Stimulated activated CD8-positive, alpha-beta memory T cell treated with anti-CD3 and anti-CD28 coated beads, Interleukin-12 subunit alpha, Interleukin-12 subunit beta, amount 100 ng/mL, for 4 hours (primary cell): Measurements from ENCODE around the gene TUBA1C.

ENCODE experiments used
- DNase-seq: peaks from one replicate; pipeline ENCODE4 v3.0.0-alpha.2; 2020; ENCODE audit warnings: low read depth

The TUBA1C gene

DNA sequence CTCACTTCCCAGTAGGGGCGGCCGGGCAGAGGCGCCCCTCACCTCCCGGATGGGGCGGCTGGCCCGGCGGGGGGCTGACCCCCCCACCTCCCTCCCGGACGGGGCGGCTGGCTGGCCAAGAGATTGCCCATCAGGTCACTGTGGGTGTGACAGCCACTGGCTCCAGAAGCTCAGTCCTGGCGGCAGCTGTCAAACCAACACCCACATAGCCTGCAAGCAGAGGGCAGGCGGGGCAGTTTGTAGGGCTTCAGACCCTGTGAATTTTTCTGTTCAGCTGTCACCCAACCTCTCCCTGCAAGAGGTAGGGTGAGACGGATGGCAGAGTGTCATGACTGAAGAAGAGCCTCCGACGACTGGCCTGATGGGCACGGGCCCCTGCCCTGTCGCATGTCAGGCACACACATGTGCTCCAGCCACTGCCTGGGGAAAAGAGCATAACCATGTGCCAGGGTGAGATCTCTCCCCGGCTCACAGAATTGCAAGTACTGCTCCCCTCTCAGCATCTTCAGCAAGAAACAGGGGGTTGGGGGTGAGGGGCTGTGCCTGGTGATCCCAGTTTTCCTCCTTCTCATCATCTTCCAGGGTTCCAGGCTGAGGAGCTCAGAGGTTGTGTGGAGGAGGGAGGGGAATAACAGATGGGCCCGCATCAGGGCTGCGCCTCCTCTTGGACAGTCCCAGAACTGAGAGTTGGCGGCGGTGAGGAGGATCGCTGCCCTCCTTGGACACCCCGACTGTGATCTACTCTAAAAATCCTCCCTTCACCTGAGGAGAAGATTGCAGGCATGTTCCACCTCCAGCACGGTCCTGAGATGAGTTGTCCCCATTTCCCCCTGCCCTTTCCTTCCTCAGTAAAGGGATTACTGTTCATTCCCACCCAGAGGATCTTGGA lies 18.9 kb downstream of the TUBA1C start:
- DNase-seq = no peak

DNA sequence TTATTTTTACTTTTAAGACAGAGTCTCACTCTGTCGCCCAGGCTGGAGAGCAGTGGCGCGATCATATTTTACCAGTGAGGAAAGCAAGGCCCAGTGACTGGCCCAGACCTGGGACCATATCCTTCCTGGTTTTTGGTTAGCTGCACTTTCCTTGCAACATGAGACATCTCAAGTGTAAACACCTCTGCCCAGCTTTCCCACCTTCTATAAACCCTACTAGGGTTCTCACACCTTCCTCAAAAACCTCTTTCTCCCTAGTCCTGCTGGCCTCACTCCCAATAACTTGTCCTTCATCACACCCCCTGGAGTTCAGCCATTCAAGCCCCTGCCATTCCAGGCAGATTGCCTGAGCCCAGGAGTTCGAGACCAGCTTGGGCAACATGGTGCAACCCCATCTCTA lies 19.8 kb downstream of the TUBA1C start:
- no peak for DNase-seq

DNA sequence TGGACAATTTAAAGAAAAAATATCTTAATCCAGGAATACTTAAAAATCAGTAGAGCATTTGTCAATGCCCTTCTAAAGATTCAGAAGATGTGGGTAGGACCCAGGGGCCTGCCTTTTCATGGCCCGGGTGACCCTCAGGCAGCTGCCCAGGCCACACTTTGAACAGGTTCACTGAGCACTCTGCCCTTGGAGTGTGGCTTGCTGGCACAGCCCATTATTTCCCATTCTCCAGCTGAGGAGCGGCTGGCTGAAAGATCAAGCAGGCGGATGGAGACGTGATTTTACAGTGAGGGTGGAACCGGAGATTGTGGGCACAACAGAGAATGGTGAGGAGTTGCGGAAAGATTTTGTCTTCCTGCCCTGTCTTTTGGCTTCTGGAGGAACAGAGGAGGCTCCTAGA lies 23.0 kb downstream of the TUBA1C start:
- DNase-seq = no peak

DNA sequence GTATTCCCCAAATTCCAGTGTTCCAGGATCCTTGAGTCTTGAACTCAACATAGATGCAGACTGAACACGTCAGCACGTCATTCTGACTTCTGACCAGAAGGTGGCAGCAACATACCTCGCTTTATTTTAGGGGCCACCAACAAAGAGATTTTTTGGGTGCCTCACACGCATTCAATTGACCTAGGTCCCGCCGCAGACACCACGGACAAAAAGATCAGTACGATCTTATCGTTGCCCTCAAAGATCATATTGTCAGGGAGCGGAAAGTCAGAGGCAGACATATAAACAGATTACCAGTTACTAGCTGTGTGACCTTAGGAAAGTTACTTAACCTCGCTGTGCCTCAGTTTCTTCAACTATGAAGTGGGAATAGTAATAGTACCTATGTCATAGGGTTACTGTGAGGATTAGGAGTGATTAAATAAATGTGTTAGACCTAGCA lies 23.6 kb downstream of the TUBA1C start:
- DNase-seq = peak; percentile 36

DNA sequence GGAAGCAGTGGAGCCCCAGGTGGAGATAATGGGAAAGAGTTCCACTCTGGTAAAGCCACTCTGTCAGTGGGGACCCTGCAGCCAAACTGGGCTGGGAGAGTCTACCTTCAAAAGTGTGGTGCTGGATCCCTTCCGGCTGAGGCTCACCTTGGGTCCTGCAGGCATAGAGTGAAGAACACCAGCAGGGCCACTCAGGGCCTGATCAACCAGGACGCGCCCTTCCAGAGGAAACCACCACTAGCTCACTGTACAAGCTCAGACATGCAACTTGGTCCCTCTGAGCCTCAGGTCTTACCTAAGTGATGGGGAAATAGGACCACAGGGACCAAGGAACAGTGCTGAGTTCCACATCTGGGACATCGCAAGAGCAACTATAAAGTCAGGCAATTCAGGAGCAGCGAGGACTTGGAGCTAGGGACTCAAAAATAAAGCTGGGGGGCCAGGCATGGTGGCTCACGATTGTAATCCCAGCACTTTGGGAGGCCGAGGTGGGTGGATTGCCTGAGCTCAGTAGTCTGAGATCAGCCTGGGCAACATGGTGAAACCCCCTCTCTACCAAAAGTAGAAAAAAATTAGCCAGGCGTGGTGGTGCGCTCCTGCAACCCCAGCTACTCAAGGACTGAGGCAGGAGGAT lies 24.2 kb downstream of the TUBA1C start:
- DNase-seq = no peak

DNA sequence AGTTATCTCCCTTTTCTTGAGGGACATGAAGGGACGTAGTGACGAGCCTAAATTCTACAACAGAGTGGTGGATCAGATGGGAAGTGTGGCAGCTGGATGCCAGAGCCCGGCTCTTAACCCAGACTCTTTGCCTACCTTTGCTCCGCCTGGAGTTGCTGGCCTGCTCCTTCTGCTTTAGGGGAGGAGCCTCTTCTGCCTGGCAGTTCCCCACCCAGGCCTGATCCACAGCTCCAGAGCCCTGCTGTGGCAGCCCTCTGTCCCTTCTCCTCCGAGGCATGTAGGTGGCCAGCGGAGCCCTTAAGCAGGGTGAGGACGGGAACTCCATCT lies 27.8 kb downstream of the TUBA1C start:
- DNase-seq = no peak

DNA sequence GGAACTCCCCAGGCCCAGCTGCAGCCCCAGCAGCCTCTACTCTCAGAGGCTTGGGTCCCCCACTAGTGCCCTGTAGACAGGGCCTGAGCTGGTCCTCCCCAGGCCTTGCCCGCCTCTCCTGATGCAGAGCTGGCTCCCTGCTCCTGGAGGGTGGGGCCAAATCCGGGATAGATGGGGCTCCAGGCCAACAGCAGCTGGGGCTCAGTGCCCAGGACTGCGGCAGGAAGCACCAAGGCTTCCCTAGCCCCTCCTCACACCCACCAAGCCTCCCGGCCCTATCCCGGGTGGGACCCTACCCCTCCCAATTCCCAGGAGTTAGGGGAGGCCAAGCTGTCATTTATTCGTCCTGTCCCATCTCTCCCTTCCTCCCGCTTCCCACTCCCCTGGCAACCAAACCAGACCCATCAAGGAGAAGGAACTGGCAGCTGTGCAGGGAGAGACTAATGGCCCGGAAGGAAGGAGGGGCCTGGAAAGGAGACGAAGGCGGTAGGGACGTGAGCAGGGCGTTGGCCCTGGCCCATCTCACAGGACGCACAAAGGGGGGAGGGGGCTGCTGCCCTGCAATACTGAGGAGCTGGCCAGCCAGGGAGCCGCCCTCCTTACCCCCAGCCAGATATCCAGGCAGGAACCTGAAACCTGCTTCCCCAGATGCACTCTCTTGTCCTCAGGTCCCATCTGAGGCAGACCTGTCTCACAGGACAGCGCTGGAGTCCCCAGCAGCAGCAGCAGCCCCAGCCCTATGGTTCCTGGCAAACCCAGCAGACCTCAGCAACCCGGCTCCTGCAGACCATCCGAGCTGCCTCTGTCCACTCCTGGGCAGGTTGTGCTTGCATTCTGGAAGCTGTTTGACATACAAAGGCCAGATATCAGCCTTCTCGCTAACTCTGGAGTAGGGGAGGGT lies 28.4 kb downstream of the TUBA1C start:
- DNase-seq = no peak

DNA sequence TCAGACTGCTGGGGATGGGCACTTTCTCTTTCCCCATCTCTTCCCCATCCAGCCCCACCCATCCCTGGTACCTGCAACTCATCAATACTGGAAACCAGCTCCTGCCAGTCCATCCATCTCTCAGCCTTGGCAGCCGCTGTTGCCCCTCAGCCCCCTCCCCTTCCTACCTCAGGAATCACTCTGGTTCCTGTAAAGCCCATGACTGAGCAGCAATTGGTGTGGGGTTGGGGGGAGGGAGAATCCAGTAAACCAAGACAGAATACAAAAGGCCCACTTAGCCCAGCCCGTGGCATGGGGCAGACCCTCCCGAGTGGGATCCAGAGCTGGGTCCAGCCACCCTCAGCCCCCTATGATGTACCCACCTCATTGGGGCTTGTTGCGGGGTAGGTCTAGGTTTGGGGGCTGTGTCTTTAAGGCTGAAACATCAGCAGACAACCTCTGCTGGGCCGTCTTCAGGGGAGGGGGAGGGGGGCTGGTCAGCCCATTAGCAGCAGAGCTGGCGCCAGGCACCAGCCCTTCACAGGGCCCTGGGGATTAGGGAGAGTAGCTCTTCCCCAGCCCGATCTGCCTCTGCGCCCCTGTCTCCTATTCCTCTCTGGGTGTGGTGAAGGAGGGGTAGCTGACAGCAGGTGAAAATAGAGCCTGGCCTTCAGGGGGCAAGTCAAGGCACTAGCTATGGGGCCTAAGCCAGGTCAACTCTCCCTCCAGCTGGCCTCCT lies 29.4 kb downstream of the TUBA1C start:
- DNase-seq = no peak

DNA sequence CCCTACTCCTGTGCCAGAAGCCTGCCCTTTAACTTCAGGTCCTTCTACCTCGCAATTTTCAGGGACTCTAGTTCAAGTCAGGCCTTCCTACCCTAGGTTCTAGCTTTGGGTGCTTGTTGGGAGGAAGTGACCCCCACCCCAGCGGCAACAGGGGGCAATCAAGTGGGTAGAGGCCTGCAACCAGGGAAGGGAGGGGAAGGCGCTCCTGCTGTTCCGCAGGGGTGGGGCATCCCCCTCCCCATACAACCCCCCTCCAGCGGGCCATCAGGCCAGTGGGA lies 29.9 kb downstream of the TUBA1C start:
- DNase-seq = no peak

DNA sequence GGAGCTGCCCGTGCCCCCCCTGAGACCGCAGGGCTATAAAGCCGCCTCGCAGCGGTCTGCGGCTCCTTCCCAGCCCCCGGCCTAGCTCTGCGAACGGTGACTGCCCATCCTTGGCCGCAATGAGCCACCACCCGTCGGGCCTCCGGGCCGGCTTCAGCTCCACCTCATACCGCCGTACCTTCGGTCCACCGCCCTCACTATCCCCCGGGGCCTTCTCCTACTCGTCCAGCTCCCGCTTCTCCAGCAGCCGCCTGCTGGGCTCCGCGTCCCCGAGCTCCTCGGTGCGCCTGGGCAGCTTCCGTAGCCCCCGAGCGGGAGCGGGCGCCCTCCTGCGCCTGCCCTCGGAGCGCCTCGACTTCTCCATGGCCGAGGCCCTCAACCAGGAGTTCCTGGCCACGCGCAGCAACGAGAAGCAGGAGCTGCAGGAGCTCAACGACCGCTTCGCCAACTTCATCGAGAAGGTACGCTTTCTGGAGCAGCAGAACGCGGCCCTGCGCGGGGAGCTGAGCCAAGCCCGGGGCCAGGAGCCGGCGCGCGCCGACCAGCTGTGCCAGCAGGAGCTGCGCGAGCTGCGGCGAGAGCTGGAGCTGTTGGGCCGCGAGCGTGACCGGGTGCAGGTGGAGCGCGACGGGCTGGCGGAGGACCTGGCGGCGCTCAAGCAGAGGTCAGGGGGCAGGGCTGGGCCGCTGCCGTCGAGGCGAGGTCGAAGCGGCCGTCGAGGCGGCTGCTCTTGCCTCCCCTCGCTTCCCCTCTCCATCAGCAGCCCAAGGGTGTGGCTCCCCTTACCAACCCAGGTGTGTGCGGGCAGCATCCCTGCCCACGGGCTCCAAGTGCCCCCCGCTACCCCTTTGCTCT lies 30.4 kb downstream of the TUBA1C start, which contains the start of gene PRPH:
Gene PRPH, plus strand, starts transcription at position 66 of the 855 bp plus-strand sequence. Its CDS starts 54 bp downstream, at position 120.
- no peak for DNase-seq

DNA sequence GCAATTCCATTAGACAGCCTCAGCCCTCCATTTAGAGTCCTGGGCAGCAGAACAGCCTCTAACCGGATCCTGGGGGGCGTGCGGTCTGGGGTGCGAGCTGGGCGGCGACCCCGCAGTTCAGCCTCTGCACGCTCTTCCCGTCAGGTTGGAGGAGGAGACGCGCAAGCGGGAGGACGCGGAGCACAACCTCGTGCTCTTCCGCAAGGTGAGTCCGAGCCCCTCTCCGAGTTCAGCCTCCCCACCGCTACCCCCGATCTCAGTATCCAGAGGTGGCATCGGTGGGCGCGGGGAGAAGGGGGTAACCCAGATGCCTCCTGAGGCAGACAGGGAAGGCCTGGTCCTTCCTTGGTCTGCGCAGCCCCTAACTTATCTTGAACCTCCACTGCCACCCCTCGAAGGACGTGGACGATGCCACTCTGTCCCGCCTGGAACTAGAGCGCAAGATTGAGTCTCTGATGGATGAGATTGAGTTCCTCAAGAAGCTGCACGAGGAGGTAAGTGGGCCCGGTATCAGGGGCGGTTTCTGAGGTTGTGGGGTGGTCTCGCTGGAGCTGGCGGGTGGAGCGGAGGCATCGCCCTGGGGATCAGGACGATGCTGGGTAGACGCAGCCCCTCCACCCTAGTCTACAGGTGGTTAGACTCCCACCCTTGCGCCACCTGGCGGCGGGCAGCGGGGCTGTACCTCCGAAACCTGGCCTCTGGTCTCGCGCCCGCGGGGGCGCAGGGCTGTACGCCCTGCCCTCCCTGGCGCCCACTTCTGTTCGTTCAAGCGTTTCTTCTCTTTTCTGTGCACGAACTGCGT lies 31.4 kb downstream of the TUBA1C start:
- peak; percentile 33 for DNase-seq

DNA sequence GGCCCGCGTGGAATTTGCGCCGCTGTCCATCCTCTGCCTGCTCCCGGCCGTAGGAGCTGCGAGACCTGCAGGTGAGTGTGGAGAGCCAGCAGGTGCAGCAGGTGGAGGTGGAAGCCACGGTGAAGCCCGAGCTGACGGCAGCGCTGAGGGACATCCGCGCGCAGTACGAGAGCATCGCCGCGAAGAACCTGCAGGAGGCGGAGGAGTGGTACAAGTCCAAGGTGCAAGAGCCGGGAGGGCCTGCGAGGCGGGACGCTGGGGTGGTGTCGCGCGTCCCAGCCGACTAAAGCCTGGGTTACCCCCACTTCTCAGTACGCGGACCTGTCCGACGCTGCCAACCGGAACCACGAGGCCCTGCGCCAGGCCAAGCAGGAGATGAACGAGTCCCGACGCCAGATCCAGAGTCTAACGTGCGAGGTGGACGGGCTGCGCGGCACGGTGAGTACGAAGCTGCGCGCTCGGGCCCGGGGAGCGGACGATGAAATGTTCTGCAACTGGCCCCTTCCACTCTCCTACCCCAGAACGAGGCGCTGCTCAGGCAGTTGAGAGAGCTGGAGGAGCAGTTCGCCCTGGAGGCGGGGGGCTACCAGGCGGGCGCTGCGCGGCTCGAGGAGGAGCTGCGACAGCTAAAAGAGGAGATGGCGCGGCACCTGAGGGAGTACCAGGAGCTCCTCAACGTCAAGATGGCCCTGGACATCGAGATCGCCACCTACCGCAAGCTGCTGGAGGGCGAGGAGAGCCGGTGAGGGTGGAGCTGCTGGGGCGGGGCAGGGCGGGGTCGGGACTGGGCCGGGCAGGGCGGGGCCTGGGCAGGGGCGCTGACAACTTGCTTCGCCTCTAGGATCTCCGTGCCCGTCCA lies 32.2 kb downstream of the TUBA1C start:
- no peak for DNase-seq

DNA sequence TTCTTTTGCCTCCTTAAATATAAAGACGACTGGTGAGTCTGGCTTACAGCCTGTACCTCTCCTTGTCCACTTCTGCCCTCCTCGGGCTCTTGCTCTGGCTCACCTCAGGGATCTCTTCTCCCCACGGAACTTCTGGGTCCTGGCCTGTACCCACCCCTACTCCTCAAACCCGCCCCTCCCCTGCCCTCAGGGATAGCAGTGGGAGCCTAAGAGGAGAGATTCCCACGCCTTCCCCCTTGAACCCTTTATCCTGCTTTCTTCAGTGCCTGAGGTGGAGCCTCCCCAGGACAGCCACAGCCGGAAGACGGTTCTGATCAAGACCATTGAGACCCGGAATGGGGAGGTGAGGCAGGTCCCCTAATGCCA lies 32.8 kb downstream of the TUBA1C start:
- no peak for DNase-seq

DNA sequence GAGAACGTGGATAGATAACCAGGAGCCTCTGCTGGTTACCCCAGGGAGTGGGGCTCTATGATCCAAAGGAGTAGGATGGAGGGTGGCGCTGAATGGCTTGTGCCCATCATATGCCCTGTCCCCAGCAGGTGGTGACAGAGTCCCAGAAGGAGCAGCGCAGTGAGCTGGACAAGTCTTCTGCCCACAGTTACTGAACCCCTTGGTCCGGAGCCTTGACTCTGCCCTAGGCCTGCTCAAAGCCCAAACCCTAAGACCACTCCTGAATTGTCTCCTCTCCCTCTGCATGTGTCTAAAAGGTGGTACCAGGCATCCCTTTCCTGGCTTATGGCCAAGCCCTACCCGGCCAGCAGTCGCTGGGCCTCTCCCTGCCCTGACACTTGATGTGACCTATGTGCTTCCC lies 33.3 kb downstream of the TUBA1C start:
- no peak for DNase-seq

DNA sequence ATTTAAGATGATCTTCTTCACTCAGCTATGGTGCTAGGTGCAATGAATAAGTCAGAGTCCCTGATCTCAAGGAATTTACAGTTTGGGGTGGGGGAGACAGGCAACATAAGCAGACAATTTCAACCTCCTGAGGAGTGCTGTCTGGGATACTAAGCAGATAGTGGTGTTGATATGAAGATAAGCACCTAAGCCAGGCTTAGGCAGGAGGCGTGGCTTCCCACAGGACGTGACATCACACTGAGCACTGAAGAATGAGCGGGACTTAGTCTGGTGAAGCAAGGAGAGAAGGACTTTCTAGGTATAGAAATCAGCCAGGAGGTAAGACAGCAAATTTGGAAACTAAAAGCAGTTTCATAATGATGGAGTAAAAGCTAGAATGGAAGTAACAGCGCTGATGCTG lies 36.9 kb downstream of the TUBA1C start:
- no peak for DNase-seq

DNA sequence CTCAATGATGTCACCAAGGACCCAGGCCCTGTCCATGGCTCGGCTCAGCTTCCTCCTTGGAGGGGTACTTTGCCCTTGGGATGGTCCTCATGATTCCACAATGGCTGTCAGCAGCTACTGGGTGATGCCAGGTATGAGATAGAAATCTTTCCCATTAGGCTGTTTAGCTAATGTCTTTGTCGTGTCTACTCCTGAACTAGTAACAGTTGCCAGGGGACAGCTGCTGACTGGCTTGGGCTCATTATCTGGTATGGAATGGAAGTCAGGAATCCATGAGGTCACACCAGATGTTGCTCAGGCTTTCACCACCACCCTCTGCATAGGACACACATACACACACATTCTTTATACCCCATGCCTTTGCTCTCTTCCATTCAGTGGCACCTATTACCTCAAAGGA lies 39.3 kb downstream of the TUBA1C start:
- no peak for DNase-seq

DNA sequence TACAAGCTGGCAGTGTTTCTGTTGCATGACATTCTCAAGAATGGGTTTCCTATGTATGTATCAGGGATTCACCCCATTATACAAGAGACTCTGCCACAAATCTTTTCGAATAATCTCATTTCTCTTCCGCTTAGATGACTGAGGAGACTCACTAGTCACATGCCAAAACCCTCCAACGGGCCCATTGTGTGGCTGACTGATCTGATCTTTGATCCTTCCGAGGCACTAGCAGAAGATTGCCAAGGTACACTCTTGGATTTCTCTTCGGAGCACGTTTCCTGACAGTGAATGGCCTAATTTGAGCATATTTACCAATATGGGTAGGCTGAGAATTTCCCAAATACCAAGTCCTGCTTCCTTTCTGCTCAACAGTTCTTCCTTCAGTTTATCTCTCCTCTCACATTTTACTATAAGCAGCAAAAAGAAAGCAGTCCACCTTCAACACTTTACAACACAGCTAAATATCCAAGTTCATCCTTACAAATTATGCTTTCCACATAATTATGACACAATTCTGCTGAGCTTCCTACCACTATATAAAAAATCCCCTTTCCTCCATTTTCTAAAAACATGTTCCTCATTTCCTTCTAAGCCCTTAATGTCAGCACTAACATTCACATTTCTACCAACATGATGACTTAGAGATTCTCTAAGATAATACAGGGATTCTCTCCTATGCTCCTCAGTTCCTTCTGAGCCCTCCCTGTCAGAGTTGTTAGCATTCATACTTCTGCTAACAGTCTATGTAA lies 41.1 kb downstream of the TUBA1C start:
- DNase-seq = no peak

DNA sequence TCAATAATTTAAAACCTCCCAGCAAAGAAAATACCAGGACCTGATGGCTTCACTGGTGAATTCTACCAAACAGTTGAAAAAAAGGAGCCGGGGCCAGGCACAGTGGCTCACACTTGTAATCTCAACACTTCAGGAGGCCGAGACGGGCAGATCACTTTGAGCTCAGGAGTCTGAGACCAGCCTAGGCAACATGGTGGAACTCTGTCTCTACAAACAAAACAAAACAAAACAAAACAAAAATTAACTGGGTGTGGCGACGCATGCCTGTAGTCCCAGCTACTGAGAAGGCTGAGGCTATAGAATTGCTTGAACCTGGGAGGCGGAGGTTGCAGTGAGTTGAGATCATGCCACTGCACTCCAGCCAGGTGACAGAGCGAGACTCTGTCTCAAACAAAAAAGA lies 44.5 kb downstream of the TUBA1C start:
- DNase-seq = no peak
